GM18909 (cell line): Measurements from ENCODE around the gene TMEM233.
A peak's percentile ranks its signal among the peaks of the same experiment; 100 is the strongest.

ENCODE experiments used
- ATAC-seq: cut with Tn5 transposase; IDR thresholded peaks from one replicate; pipeline ENCODE4 v1.9.1; 2021; ENCODE audit warnings: mild to moderate bottlenecking; ENCODE audit not compliant: unreplicated experiment, poor library complexity

The TMEM233 gene

DNA sequence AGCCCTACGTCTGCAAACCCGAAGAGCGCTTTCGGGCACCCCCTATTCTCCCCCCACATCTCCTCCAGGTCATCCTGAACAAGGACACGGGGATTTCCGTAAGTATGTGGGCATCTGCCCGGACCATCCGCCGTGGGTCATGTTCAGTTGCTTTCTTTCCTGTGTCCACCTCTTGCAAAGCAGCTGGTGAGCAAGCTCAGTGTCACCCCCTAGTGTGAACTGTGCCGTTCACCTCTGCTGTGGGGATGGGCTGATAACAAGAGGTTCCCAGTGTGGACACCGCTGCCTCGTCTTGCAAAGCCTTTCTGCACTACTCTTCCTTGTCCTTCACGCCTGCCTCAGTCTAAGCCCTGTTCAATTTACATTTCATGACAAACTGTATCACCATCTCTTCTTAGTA is 83.0 kb downstream of the TMEM233 start:
- no peak for ATAC-seq

DNA sequence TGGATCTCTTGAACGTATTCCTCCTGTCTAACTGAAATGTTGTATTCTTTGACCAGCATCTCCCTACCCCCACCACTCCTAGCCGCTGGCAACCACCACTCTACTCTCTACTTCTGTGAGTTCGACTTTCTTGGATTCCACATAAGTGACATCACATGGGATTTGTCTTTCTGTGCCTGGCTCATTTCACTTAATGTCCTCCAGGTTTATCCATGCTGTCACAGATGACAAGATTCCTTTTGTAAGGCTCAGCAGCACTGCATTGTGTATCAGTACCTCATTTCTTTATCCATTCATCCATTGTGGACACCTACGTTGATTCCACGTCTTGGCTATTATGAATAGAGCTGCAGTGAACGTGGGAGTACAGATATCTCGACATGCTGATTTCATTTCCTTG is 84.9 kb downstream of the TMEM233 start:
- ATAC-seq: no peak

DNA sequence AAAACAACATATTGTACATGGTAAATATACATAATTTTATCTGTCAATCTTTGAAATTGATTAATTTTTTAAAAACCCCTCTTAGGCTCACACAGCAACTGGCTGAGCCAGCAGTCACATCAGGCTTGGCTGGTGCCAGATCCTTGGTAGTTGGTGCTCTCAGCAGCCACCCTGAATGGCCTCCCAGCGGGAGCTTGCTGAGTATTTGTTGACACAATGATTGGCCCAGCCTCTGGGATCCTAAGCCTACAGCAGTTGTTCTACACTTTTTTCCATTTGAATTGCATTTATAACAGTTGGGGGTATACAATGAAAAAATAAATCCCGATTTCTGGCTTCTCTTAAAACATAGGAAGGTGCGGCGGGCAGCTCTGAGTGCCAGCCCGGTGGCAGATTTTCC is 85.5 kb downstream of the TMEM233 start:
- no peak for ATAC-seq

GRCh38 chr12:119679490-119679889 is 85.9 kb downstream of the TMEM233 start:
- no peak for ATAC-seq

GRCh38 chr12:119681111-119681510 is 87.5 kb downstream of the TMEM233 start:
- ATAC-seq: no peak

- ATAC-seq: peak; percentile 50
Observed at GRCh38 chr12:119681728-119682638, 88.4 kb downstream of the TMEM233 start.

- ATAC-seq: peak; percentile 45
Observed at GRCh38 chr12:119682639-119683252, 89.2 kb downstream of the TMEM233 start.

DNA sequence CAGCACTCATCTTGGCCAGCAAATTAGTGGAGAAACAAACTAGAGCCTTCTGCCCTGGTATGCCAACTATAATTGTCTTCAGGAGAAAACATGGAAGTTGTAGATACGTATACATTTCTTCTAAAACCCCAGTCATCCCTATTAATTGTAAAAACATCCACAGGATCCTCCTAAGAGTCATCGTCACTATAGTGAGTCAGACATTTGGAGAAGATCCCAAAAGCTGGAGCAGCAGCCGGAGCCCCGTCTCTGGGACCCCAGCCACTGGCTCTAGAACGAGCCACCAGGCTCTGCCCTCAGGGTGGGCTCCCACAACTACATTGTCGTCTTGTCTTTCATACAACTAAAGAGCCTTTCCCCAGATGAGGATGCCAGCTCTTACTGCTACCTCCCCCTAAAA is 89.8 kb downstream of the TMEM233 start:
- no peak for ATAC-seq

DNA sequence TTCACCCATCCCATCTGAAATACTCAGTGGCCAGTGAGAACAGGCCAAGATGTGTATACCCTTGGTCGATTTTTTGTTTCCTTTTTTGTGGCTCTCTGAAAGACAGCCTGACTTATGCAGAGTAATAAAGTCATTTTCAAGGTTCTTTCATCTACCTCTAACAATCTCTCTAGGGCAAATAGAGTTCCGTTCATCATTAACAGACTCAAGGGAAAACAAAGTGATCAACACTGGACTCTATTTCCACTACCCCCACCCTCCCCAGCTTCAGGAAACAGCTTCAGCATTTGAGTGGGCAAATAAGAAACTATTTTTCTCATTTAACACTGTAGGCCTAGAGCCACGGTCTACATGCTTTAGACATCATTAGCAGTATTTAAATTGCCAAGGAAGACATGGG is 90.2 kb downstream of the TMEM233 start:
- ATAC-seq: no peak

DNA sequence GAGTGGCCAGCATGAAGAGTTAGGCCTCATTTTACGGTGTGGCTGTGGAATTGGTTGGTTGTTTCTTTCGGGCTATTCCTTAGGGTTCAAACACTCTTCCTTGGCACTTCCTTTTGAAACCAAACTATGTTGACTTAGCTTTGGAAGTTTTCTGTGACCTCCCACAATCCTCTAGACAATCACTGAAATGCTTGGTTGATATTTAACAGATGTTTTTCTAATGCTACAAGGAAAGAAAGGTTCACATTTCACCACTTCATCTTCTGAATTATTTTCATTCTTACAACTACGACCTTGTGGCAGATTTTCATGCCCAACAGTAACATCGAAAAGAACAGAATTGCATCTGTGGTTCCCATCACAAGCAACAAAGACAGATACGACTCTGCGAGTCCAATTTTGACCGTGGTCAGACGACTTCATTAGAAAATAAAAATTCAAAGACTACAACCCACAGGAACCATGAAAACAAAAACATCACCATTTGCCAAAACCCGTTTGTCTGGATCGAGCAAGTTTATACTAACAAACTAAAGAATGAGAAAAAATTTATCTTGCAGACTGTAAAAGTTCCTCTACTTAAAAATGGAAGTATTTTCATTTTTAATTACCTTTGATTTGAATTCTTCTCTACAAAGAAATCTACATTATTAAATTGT is 91.3 kb downstream of the TMEM233 start:
- ATAC-seq: no peak

DNA sequence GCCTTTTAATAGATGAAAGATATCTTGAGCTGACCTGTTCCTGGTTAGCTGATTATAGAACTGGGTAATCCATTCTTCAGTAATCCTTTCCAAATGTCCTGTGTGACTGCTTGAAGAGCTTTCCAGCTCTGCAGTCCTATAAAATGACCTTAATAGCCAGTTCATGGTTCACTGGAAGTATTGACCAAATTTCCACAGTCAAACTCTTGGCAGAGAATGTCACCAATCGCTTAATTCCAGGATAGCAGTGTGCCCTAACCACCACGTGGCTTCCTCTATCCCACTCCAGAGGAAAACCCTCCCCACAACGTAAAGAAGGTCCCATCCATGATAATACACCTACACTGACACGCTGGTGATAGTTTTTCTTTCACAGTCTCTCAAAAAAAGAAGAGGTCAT is 91.8 kb downstream of the TMEM233 start:
- no peak for ATAC-seq

GRCh38 chr12:119686355-119686754 is 92.8 kb downstream of the TMEM233 start:
- no peak for ATAC-seq

DNA sequence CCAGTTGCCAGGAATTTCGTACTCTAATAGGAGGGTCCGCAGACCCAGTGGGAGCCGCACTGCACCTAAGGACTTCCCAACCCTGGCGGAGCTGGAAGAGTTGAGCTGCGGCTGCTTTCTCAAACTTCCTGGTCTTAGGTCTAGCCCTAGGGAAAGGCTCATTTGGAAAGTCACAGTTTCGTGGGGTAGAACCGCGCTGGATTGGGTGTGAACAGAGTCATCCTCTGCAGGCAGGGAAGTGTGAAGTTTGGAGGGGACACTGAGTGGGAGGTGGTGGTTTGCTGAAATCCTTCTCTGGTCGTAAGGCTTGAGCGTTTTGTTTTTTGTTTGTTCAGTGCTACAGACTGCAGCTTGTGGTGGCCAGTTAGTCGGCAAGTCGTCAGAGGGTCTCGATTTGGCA is 93.2 kb downstream of the TMEM233 start:
- ATAC-seq: no peak

DNA sequence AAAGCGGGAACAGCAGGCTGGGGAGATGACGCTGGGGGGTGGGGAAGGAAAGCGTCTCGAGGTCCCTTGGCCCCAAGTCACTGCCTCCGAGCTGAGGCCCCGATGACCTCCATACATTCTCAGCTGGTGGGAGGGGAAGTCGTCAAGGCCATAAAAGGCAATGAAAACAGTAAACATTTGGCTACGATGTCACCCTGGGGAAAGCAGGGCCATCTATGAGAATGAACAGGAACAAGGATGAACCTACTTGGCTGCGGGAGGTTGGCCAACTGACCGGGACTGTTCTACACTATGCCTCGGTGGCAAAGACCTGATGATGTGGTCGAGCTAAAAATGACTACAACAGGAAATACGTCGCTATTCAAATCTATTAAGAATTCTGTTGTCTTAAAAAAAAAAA is 93.8 kb downstream of the TMEM233 start:
- ATAC-seq: no peak

DNA sequence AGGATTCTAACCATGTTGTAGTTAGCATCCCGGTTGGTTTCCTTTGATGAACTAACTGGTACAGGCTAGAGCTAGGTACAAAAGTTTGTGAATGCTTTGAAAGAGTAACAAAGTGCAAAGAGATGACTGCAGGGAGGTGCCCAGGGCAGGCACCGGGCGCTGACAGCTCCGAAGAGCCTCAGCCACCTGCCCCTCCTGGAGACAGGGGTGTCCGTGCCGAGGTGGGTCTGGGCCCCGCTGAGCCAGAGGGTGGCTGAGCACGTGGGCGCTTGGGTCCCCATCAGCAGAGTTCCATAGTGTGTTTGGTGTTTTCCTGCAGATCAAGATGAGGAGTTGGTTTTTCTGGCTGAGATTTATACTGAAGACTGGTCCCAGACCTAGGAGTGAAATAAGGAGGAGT is 94.3 kb downstream of the TMEM233 start:
- ATAC-seq: no peak

GRCh38 chr12:119689935-119690500 is 96.4 kb downstream of the TMEM233 start:
- ATAC-seq: no peak

- no peak for ATAC-seq
Observed at GRCh38 chr12:119691202-119691810, 97.7 kb downstream of the TMEM233 start.

DNA sequence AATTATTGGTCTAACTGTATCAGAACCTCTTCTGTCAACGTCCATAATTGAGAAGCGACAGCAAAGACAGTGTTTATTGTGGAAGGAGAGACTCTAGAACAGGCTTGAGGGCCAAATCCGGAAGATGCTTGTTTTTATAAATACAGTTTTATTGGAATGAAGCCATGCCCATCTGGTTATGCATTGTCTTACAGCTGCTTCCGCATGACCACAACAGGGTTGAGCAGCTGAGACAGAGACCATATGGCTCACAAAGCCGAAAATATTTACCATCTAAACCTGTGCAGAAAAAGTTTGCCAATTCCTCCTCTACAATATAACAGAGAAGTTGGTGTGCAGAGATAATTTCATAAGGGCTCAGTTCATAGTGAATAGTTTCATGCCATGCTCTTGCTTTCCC is 98.8 kb downstream of the TMEM233 start:
- no peak for ATAC-seq
